ENCODE measurements around the gene SEMA6B.
"Not testable (repeated sequence)": the region's sequence is repeated elsewhere in the genome, so short reads cannot be mapped to it uniquely, and the experiment has no call there.

The SEMA6B gene

GRCh38 chr19:4571305-4571917, 11.9 kb upstream of the SEMA6B start:
- DNase-seq = no peak

DNA sequence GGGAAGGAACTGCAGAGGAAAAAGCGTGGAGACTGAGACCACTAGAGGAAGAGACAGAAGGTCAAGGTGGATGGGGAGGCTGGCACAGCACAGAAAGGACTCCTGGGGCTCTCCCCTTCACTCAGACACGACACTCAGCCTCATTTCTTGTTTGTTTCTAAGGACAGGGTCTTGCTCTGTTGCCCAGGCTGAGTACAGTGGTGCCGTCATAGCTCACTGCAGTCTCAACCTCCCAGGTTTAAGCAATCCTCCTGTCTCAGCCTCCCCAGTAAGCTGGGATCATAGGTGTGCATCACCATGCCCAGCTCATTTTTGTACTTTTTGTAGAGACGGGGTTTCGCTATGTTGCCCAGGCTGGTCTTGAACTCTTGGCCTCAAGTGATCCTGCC, 11.4 kb upstream of the SEMA6B start:
- DNase-seq = no peak

GRCh38 chr19:4570402-4570801, 10.9 kb upstream of the SEMA6B start:
- DNase-seq = no peak

GRCh38 chr19:4568886-4569285, 9.4 kb upstream of the SEMA6B start:
- no peak for DNase-seq

DNA sequence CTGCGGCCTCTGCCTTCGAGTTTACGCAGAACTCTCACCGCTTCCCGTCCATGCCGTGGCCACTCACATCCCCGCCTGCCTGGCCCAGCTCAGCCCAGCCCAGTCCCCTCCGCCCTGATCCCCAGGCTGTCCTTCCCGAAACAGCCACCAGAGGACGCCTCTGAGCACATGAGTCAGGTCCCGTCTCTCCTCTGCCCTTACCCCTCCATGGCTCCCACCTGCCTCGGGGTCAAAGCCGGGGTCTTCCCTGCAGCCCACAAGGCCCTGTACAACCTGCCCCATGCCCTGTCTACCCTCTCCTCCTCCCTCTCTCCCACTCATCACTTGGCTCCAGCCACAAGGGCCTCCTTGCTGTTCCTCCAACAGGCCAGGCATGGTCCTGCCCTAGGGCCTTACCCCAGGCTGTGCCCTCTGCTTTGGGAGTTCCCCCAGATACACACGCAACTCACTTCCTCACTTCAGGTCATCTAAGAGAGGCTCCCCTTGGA, 8.1 kb upstream of the SEMA6B start:
- DNase-seq = peak; percentile 63

DNA sequence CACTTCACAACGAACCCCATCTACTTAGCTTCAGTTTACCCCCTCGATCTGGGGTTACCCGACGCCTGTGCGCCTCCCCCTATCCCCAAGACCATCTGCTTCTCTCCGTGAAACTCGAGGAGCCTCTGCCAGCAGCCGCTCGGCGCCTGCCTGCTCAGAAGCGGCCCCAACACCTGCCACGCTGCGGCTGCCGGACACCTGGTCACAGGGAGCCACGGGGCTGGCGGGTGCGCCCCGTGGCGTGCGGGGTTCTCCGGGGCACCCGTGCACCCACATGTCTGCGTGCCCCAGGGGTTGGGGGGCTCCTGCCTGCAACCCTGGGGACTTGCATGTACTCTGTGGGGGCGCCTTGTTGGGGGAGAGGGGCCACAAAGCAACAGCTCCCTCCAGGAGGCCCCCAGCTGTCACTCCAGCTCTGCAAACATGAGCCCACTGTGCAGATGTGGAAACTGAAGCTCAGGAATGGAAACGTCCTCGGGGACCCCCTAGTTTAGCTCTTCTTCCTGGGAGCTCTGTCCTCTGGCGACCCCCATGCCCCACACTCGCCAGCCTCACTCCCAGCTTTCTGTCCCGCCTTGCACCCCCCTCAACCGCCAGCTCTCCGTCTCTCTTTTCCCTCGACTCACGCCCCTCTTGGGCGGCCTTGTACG, 7.0 kb upstream of the SEMA6B start:
- no peak for DNase-seq

- not testable (repeated sequence) for DNase-seq
These were observed 4.1 kb upstream of the SEMA6B start for GRCh38 chr19:4563562-4563961.

- DNase-seq = not testable (repeated sequence)
These were observed 2.6 kb upstream of the SEMA6B start for GRCh38 chr19:4562085-4562484.

DNA sequence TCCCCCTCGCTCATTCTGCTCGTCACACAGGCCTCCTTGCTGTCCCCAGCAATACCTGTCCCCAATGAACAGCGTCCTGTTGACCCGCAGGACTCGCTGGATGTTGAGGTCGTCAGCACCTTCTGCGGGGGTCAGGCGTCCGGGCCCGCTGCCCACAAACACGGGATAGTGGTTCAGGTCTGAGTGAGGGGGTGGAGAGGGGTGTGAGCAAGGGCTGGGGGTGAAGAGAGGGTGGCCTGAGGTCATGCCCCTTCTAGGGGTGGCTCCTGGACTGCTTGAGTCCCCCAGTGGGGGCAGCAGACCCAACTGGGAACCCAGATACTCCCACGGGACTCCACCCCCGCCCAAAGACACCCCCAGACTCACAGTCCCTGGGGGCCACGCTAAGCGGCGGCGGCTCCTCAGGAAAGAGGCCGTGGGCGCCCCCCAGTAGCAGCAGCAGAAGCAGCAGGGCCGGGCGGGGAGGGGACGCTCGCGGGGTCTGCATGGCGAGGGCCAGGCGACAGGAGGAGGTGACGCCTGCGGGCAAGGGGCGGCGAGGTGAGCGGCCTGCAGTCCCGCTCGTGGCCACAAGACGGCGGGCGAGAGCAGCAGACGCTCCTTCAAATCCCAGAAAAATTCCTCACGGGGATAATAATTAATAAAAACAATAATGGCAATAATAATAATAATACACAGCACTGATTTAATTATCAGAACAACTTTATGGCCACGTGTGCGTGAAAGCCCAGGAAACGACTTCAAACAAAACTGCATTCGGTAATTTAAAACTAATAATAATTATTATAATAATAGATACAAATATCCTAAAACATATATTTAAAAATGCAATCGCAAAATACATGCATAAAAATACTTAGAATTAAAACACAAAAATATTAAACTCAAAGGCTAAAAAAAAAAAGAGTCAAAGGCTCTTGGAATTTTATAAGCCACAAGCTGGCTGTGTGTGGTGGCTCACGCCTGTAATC, 1.2 kb downstream of the SEMA6B start:
- DNase-seq = peak; percentile 25

- peak; percentile 26 for DNase-seq
These were observed 2.1 kb downstream of the SEMA6B start for GRCh38 chr19:4557144-4557970.

- no peak for DNase-seq
These were observed 2.8 kb downstream of the SEMA6B start for GRCh38 chr19:4556597-4557127.

DNA sequence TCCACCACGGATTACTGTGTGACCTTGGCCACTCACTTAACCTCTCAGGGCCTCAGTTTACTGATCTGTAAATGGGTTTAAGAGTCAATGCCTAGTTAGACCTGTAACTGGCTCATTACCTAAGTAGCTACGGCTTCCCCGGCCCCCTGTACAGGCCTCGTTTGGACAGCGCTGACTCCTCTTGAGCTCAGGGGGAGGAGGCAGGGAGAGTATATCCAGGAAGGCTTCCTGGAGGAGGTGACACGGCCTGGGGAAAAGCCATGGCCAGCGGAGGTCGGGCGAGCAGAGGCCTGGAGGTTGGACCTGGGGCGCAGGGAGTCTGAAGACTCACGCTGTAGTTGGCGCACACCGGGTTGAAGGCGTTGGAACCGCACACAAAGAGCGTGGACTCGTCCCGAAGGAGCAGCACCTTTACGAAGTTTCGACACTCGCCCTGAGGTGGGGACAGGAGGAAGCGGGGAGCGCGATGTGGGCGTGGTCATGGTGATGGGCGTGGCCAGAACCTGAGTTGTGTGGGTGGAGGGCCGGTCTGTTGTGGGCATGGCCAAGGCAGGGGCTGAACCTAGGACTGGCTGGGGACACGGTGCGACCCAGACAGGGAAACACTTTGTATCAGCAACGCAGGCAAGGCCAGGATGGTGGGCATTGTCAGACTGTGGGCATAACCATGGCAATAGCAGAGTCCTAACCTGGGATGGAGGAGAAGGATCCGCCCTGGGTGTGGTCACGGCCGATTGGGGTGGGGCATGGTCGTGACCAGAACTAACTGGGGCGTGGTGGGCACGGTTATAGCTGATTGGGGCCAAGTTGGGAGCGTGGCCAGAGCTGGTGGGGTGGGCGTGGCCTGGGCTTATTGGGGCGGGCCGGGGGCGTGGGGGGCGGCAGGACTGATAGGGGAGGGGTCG, 3.6 kb downstream of the SEMA6B start:
- no peak for DNase-seq

- no peak for DNase-seq
These were observed 4.8 kb downstream of the SEMA6B start for GRCh38 chr19:4554717-4555116.

DNA sequence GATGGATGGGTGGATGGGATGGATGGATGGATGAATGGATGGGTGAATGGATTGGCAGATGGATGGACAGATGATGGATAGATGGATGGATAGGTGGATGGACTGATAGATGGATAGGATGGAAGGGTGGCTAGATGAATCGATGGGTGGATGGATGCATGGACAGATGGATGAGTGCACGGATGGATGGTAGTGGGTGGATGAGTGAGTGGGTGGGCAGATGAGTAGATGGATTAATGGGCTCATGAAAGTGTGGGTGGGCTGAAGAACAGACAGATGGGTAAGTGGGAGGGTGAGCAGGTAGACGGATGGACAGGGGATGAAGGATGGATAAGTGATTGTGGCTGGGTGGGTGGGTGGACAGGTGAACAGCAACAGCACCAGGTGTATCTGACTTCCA, 5.7 kb downstream of the SEMA6B start:
- no peak for DNase-seq

- DNase-seq = no peak
These were observed 6.3 kb downstream of the SEMA6B start for GRCh38 chr19:4553092-4553695.

DNA sequence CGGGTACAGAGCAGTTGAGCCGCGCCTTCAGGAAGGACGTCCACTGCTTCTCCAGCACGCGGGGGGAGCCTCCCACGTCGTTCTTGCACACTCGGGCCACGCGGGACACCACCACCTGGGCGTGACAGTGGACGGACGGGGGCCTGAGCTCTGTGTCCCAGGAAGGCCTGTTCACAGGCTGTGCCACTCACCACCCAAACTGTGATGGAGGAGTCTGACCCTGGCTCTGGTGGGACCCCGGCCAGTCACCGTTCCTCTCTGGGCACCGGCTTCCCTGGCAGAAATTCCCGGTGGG, 7.0 kb downstream of the SEMA6B start:
- no peak for DNase-seq

DNA sequence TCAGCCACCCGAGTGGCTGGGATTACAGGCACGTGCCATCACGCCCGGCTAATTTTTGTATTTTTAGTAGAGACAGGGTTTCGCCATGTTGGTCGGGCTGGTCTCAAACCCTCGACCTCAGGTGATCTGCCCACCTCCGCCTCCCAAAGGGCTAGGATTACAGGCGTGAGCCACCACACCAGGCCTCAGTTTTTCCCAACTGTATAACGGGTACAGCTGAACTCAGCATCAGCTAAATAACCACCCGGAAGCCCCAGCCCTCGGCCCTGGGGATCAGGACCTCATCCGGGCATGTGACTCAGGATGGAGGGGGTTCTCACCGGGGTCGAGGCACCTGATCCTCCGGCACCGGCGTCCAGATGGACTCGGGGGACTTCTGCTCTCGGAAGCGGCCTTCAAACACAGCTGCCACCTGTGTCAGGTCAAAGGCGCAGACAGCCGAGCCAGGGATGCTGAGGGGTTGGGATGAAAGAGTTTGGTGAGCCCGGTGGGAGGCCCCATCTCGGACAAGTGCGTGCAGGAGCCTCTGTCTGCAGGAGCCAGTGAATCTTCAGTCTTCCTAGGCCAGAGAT, 8.9 kb downstream of the SEMA6B start:
- no peak for DNase-seq

DNA sequence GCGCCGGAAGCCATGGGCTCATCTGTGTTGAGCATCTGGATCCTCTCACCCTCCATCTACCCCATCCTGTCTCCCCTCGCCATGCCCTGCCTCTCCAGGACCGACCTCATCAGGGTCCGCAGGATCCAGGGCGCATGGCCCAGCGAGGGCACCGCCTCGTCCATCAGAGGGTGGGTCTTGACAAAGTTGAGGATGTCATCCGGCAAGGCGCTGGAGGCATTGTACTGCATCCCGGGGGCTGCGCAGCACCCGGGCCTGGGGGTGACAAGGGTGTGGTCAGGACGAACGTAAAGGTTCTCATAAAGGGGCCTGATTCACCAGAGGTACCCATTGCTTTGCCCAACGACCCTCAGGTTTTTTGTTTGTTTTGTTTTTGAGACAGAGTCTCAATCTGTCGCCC, 9.5 kb downstream of the SEMA6B start:
- DNase-seq = no peak

GRCh38 chr19:4548238-4548584, 11.3 kb downstream of the SEMA6B start:
- DNase-seq = no peak

DNA sequence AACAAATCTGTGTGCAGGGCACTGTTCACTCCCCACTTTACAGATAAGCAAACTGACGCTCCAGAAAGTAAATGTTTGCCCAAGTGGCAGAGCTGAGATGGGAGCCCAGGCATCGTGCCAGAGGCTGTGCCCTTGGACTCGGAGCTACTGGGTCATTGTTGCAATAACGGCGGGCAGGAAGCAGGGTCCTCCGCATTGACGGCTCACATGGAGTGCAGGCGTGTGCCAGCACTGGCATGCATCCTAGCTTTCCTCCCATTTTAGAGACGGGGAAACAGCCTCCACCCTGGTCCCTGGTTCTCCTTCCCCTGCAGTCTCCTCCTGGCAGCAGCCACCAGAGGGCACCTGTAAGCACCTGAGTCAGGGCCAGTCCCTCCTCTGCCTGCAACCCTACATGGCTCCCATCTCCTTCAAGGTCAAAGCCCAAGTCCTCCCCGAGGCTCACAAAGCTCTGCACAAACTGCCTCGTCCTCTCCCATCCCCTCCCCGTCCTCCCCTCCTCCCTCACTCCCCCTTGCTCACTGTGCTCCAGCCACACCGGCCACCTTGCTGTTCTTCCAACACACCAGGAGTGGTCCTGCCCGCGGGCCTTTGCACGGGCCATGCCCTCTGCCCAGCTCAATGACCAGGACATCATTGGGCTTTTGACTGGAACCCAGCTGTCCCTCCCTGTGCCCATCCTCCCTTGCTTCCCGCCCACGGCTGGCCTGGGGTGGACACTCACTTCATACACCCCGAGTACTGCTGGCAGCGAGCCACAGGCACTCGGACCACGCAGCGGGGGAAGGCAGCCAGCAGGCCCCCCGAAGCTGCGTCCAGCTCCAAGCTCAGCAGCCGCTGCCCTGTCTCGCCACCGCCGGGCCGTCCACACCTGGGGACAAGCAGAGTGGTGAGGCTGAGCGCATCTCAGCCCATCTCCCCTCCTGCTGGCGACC, 11.9 kb downstream of the SEMA6B start:
- DNase-seq = peak; percentile 14
